GM12874 (cell line): Measurements from ENCODE around the gene BAZ2B.

Experiments
- TF ChIP-seq, protein P1 (sequence below): IDR thresholded peaks from 2 replicates; pipeline ENCODE4 v1.5.1; 2011; ENCODE audit warnings: low read depth, mild to moderate bottlenecking, control low read depth, low read length, moderate library complexity; ENCODE audit not compliant: insufficient read depth

The BAZ2B gene

DNA sequence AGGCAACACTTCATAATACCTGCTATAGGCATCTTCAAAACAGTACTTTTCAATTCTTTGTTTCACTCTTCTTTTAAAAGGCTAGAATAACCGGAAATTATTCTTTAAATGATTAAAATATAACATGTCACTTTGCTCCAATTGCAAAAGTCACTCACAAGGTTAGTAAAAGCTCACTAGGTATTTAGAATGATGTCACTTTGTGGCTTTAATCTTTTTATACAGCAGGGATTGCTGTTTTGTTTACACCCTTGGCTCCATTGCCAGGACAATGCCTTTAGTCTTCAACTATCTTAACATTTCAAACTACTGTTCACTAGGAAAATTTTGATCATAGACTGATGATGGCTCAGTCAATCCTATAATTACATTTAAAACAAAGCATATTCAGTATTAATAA, 157.1 kb downstream of the BAZ2B start:
- TF ChIP-seq, protein P1, sequence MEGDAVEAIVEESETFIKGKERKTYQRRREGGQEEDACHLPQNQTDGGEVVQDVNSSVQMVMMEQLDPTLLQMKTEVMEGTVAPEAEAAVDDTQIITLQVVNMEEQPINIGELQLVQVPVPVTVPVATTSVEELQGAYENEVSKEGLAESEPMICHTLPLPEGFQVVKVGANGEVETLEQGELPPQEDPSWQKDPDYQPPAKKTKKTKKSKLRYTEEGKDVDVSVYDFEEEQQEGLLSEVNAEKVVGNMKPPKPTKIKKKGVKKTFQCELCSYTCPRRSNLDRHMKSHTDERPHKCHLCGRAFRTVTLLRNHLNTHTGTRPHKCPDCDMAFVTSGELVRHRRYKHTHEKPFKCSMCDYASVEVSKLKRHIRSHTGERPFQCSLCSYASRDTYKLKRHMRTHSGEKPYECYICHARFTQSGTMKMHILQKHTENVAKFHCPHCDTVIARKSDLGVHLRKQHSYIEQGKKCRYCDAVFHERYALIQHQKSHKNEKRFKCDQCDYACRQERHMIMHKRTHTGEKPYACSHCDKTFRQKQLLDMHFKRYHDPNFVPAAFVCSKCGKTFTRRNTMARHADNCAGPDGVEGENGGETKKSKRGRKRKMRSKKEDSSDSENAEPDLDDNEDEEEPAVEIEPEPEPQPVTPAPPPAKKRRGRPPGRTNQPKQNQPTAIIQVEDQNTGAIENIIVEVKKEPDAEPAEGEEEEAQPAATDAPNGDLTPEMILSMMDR: no peak

DNA sequence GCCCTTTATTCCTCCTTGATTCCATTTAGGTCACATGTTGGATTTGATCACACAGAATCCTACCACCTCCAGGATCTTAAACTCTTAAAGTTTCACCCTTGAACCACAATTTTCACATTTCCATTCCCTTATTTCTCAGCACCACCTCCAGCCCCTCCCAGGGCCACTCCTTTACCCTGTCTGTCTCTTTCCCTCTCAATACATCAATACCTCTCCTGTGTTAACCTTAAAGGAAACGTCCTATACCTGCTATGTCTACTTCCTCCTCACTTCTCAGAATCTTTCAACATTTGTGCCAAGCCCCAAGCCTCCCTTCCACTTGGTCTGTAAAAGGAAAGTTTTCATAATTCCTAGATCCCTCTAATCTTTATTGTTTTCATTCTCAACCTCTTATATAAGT, 158.8 kb downstream of the BAZ2B start:
- TF ChIP-seq, protein P1: no peak

DNA sequence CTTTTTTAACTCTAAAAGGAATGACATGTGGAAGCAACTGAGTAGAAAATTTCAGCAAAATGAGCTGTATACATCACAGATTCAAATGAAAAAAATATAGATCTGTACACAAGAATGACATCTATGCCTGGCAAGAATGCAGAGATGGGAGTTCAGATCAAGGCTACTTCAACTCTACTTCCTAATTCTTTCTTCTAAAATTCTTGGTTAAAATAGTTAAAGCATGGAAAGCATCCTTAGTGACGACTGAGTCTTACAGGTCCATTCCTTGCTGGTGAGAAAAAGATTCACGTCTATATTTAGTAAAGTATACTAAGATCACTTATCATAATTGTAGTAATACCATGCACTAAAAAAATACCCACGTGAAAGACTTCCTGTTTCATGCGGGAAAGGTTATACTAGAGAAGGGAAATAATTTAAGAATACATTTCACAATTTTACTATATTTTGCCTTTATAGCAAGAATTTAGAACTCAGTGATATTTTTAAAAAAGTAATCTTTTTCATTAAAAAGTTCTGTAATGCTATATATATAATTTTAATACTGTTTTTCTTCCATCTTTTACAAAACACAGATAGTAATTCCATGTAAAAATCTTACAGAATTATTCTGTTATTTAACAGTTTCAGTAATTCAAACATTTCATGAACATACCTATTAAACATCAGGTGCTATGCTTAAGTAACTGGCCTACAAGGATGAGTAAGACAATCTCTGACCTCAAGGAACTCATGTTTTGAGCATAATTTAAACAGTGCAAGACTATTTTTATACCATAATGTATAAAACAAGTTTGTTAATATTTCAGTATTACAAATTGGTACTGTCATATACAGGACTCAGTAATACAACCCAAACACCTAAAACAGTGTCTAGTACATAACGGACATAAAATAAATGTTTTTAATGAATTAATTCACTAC, 159.6 kb downstream of the BAZ2B start:
- TF ChIP-seq, protein P1: no peak

DNA sequence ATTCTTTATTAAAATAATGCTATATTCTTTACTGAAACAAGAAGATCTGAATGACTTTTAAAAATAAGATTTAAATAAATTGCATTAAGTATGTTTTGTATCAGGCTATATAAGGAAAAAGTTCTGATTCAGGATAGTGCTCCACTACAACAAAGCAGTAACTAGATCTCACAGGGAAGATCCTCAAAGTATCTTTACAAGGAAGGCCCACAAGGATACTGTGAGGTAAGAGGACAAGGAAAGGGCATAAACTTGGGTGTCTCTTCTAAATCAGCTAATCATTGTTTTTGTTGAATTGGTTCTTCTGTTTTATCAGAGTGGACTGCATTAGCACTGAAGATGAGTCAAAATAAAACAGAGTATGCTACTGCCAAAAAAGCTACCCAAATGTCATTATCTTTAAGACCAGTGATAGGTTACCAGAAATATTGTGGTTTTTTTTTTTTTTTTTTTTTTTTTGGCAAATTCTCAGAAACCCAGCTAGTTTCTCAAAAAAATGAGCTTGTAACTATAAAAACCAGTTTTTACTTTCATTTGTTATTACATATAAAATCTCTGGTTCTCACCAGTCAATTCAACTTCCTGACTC, 160.9 kb downstream of the BAZ2B start:
- TF ChIP-seq, protein P1: no peak

DNA sequence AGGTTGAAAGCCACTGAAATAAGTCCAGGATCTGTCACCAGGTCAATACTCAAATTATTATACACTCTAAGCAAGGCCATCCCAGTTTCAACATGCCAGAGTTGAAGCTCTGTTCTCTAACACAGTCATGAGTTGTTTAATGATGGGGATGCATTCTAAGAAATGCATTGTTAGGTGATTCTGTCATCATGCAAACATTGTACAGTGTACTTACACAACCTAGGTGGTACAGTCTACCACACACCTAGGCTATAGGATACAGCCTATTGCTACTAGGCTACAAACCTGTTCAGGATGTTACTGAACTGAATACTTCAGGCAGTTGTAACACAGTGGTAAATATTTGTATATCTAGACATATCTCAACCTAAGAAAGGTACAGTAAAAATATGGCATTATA, 162.2 kb downstream of the BAZ2B start:
- TF ChIP-seq, protein P1: no peak

DNA sequence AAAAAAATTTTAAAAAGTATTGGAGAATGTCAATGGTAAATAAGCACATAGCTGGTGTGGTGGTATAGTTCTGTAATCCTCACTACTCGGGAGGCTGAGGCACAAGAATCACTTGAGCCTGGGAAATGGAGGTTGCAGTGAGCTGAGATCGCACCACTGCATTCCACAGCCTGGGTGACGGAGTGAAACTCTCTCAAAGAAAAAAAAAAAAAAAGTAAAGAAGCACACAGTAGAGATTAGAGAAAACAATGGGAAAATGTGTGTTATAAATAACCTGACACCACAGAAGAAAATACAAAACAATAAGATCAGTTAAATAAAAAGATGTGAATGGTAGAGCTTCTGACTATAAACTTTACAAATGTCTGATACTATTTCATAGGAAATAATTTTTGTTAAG, 166.2 kb downstream of the BAZ2B start:
- TF ChIP-seq, protein P1: no peak

DNA sequence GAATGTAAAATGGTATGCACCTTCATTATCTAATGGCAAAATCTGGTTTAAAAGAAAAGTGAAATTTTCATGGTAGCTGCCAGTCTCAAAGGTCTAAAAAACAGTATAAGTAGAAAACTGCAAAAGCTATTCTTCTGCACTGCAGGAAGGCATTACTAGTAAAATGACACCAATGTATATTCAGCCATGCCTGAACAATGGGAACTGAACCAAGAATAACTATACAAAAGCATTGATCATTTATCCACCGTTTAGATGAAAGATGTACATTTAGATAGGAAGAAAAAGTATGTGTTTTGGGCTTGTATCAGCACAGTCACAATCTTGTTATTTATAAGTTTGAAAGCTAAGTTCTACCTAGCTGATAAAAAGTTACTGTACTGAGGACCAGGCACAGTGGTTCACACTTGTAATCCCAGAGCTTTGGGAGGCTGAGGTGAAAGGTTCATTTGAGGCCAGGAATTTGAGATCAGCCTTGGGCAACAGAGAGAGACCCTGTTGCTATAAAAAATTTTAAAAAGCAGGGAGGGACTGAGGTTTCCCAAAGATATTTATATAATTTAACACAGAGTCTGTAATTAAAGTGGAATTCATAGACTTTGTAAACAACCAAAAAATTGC, 166.7 kb downstream of the BAZ2B start:
- TF ChIP-seq, protein P1: no peak
